MM.1S (cell line): ENCODE data around the gene IYD.

Experiments
- DNase-seq: peaks from one replicate; pipeline ENCODE4 v3.0.0-alpha.2; 2015
- H2AFZ ChIP-seq: fragments of 300-600 bp; sonication (generic); 2 replicates; pipeline ENCODE4 v1.6.0; 2016; ENCODE audit warnings: antibody characterized with exemption, low read length
- H3F3A ChIP-seq: fragments of 300-600 bp; sonication (generic); 2 replicates; pipeline ENCODE4 v1.6.1; 2016; ENCODE audit warnings: mild to moderate bottlenecking, antibody characterized with exemption, low read length, moderate library complexity, mixed read lengths; ENCODE audit not compliant: insufficient read depth
- H3K27ac ChIP-seq: fragments of 300-600 bp; sonication (generic); 2 replicates; pipeline ENCODE4 v1.5.1; 2016; ENCODE audit warnings: mild to moderate bottlenecking, low read length
- H3K27me3 ChIP-seq: fragments of 300-600 bp; sonication (generic); replicated peaks from 2 replicates; pipeline ENCODE4 v1.6.0; 2016; ENCODE audit warnings: low read length; ENCODE audit not compliant: insufficient read depth
- H3K36me3 ChIP-seq: fragments of 300-600 bp; sonication (generic); replicated peaks from 2 replicates; pipeline ENCODE4 v1.6.1; 2016; ENCODE audit warnings: mild to moderate bottlenecking, low read length, mixed read lengths; ENCODE audit not compliant: insufficient read depth
- H3K4me1 ChIP-seq: fragments of 300-600 bp; sonication (generic); 2 replicates; pipeline ENCODE4 v1.6.1; 2016; ENCODE audit warnings: low read length, mixed read lengths
- H3K4me2 ChIP-seq: fragments of 300-600 bp; sonication (generic); 2 replicates; pipeline ENCODE4 v1.6.0; 2016; ENCODE audit warnings: low read depth, low read length
- H3K4me3 ChIP-seq: fragments of 300-600 bp; sonication (generic); 2 replicates; pipeline ENCODE4 v1.5.1; 2016; ENCODE audit warnings: low read length, mixed read lengths
- H3K79me2 ChIP-seq: fragments of 300-600 bp; sonication (generic); 2 replicates; pipeline ENCODE4 v1.6.1; 2016; ENCODE audit warnings: mixed run types, low read length, mixed read lengths
- H3K9ac ChIP-seq: fragments of 300-600 bp; sonication (generic); 2 replicates; pipeline ENCODE4 v1.6.1; 2016; ENCODE audit warnings: low read length, mixed read lengths
- H3K9me2 ChIP-seq: fragments of 300-600 bp; sonication (generic); replicated peaks from 2 replicates; pipeline ENCODE4 v1.6.1; 2016; ENCODE audit warnings: mild to moderate bottlenecking, low read length, mixed read lengths; ENCODE audit not compliant: insufficient read depth
- H3K9me3 ChIP-seq: fragments of 300-600 bp; sonication (generic); replicated peaks from 2 replicates; pipeline ENCODE4 v1.6.1; 2016; ENCODE audit warnings: mild to moderate bottlenecking, low read length, mixed read lengths; ENCODE audit not compliant: insufficient read depth
- H4K20me1 ChIP-seq: fragments of 300-600 bp; sonication (generic); 2 replicates; pipeline ENCODE4 v1.6.1; 2016; ENCODE audit warnings: mild to moderate bottlenecking, low read length, moderate library complexity, mixed read lengths; ENCODE audit not compliant: insufficient read depth
- CTCF ChIP-seq: fragments of 300-600 bp; sonication (generic); IDR thresholded peaks from 2 replicates; pipeline ENCODE4 v1.5.1; 2016; ENCODE audit warnings: antibody characterized with exemption, low read length, mixed read lengths
- EZH2 ChIP-seq: fragments of 300-600 bp; sonication (generic); optimal IDR thresholded peaks from 2 replicates; pipeline ENCODE3; 2017; ENCODE audit warnings: low read depth, mild to moderate bottlenecking, antibody characterized with exemption, low read length, mixed read lengths
- EZH2phosphoT487 ChIP-seq: fragments of 300-600 bp; sonication (generic); IDR thresholded peaks from 2 replicates; pipeline ENCODE4 v1.6.1; 2018; ENCODE audit warnings: antibody characterized with exemption, low read length

The IYD gene

GRCh38 chr6:150377211-150377781 is 8.5 kb downstream of the IYD start:
- Histone ChIP-seq H3K9me3 (no peaks in the 10 kb centered on the region), H3K36me3 (no peaks in the 10 kb centered on the region), H2AFZ (no peak overlapping the region), H3K4me1 (no peaks in the 10 kb centered on the region), H3K27ac (no peak overlapping the region), H3K9ac (no peak overlapping the region), H3K4me3 (no peak overlapping the region), H4K20me1 (no peaks in the 10 kb centered on the region), H3K79me2 (no peaks in the 10 kb centered on the region), H3K4me2 (no peak overlapping the region), H3K9me2 (no peaks in the 10 kb centered on the region), H3F3A (no peaks in the 10 kb centered on the region), H3K27me3 (no peaks in the 10 kb centered on the region)
- TF ChIP-seq EZH2 (no peak), EZH2phosphoT487 (no peak), CTCF (no peak)
- DNase-seq: no peak

GRCh38 chr6:150380256-150380655 is 11.4 kb downstream of the IYD start:
- no peak for DNase-seq
- Histone ChIP-seq H3K9me2 (no peaks in the 10 kb centered on the region), H3K9ac (no peak overlapping the region), H3K4me3 (no peak overlapping the region), H3K4me1 (no peaks in the 10 kb centered on the region), H3K9me3 (no peaks in the 10 kb centered on the region), H3K27ac (no peak overlapping the region), H3K4me2 (no peak overlapping the region), H3K36me3 (no peaks in the 10 kb centered on the region), H3K79me2 (no peaks in the 10 kb centered on the region), H2AFZ (no peak overlapping the region), H4K20me1 (no peaks in the 10 kb centered on the region), H3F3A (no peaks in the 10 kb centered on the region), H3K27me3 (no peaks in the 10 kb centered on the region)
- no peak for TF ChIP-seq EZH2phosphoT487
- TF ChIP-seq EZH2: no peak
- no peak for TF ChIP-seq CTCF

- Histone ChIP-seq H3K36me3 (no peaks in the 10 kb centered on the region), H3K9me2 (no peaks in the 10 kb centered on the region), H3K4me2 (no peak overlapping the region), H4K20me1 (no peaks in the 10 kb centered on the region), H3K27ac (no peak overlapping the region), H3F3A (no peaks in the 10 kb centered on the region), H3K4me3 (no peak overlapping the region), H3K9me3 (no peaks in the 10 kb centered on the region), H3K79me2 (no peaks in the 10 kb centered on the region), H3K4me1 (no peaks in the 10 kb centered on the region), H3K9ac (no peak overlapping the region), H3K27me3 (no peaks in the 10 kb centered on the region), H2AFZ (no peak overlapping the region)
- DNase-seq: no peak
- no peak for TF ChIP-seq EZH2
- no peak for TF ChIP-seq CTCF
- TF ChIP-seq EZH2phosphoT487: no peak
These were observed 13.4 kb downstream of the IYD start for GRCh38 chr6:150382171-150382570.
